Activated effector memory CD4-positive, alpha-beta T cell treated with anti-CD3 and anti-CD28 coated beads, Interleukin-2, amount 50 U/mL, for 16 hours (primary cell): ENCODE data around the gene GPBP1L1.
"Not testable (repeated sequence)": the region's sequence is repeated elsewhere in the genome, so short reads cannot be mapped to it uniquely, and the experiment has no call there.

ENCODE experiments used
- DNase-seq: peaks from one replicate; pipeline ENCODE4 v3.0.0-alpha.2; 2020

GPBP1L1 gene, protein sequence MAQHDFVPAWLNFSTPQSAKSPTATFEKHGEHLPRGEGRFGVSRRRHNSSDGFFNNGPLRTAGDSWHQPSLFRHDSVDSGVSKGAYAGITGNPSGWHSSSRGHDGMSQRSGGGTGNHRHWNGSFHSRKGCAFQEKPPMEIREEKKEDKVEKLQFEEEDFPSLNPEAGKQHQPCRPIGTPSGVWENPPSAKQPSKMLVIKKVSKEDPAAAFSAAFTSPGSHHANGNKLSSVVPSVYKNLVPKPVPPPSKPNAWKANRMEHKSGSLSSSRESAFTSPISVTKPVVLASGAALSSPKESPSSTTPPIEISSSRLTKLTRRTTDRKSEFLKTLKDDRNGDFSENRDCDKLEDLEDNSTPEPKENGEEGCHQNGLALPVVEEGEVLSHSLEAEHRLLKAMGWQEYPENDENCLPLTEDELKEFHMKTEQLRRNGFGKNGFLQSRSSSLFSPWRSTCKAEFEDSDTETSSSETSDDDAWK

DNA sequence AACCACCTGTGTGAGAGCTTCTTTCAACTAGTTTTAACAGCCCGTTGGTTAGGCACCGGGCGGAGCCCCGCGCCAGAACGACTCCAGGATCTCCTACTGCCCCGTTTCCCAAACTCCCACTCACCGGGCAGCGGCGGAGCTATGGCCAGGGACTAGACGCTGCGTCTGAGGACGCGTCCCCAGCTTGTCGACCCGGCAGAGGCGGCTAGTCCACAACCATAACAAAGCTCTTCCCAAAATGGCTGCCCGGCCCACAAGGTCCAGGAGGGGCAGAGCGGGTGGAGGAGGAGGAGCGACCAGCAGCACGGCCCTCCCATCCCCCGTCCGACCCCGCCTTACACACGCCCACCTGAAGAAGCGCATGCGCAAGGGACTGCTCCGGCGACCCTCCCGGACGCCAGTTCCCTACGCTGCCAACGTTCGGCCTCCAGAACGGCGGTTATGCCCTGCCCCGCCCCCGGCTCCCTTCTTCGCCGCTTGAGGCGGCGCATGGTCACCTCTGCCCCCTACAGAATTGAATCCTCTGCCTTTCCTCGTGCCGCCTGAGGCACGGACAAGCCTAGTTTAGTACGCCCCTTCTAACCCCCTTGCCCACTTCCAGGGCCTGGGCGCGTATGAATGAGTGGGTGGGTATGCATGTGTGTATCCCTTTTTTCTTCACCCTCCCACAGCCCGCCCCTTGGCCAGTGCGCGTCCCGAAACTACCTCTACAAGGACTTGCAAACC, at the start of gene GPBP1L1:
Gene GPBP1L1 (minus strand): TSS at position 246 of the 726 bp plus-strand sequence. CDS start 27,446 bp downstream, outside the sequence.
- peak; percentile 99 for DNase-seq

DNA sequence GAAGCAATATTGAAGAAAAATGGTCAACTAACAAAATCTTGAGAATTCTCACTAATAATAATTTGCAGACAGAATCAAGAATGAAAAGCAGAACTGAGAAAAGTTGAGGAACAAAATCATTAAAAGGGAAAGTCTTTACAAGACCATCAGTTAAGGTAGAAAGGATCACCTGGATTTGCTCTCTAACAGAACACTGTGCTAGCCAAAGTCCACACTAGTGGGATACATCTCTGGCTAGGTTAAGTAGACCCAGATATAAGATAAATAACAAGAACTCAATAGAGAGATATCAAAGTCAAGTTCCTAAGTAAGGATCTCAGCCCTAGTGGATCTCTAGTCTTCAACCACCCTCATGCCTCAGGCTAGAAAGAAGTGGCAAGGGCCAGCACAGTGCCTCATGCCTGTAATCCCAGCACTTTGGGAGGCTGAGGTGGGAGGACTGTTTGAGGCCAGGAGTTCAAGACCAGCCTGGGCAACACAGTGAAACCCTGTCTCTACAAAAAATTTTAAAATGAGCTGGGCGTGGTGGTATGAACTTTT, 44.5 kb upstream of the GPBP1L1 start:
- no peak for DNase-seq

- no peak for DNase-seq
Measured at GRCh38 chr1:45730075-45730779, 43.9 kb upstream of the GPBP1L1 start.

GRCh38 chr1:45726007-45726406, 39.7 kb upstream of the GPBP1L1 start:
- DNase-seq: not testable (repeated sequence)

GRCh38 chr1:45723248-45723930, 37.1 kb upstream of the GPBP1L1 start:
- DNase-seq: no peak

GRCh38 chr1:45722809-45723208, 36.5 kb upstream of the GPBP1L1 start:
- DNase-seq: no peak

GRCh38 chr1:45721207-45721606, 34.9 kb upstream of the GPBP1L1 start:
- no peak for DNase-seq

DNA sequence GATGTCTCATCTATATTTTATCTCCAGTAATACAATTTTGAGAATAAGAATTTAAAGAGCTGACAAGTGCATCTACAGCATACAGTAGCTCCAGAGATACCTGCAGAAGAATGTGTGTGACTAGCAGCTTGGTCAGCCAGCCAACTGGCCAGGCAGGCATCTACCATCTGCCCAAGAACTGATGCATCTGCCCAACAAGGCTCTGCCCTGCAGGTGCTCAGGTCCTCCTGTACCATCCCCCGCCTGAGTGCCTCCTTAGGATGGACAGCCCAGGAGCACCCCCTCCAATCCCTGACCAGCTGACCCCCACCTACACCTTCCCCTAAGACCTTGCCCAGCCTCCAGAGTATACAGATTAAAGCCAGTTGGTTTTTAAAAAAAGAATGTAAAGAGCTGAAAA, 32.0 kb upstream of the GPBP1L1 start:
- no peak for DNase-seq

- not testable (repeated sequence) for DNase-seq
Measured at GRCh38 chr1:45717386-45717785, 31.1 kb upstream of the GPBP1L1 start.

GRCh38 chr1:45716700-45717099, 30.4 kb upstream of the GPBP1L1 start:
- no peak for DNase-seq

DNA sequence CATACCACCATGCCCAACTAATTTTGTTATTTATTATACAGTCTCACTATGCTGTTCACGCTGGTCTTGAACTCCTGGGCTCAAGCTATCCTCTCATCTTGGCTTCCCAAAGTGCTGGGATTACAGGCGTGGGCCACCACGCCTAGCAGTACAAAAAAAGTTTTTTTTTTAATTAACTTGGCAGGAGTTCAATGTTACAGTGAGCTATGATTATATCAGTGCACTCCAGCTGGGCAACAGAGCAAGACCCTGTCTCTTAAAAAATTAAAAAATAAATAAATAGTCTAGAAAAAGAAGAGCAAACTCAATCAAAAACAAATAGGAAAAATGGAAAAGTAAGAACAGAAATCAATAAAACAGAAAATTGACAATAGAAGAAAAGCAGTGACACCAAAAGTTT, 27.4 kb upstream of the GPBP1L1 start:
- no peak for DNase-seq

DNA sequence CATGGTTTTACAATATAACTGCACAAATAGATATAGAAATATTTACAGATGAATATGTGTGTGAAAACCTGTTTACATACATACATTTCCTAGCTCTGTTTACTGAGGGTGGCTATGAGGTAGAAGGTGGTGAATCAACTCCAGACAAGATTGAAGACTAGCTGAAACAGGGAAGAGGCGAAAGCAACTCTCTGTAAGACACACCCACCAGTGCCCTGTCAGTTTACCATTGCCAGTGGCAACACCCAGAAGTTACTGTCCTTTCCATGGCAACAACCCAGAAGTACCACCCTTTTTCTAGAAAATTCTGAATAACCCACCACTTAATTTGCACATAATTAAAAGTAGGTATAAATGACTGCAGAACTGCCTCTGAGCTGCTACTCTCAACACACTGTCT, 18.3 kb upstream of the GPBP1L1 start:
- DNase-seq: no peak

- no peak for DNase-seq
Measured at GRCh38 chr1:45694823-45695222, 8.5 kb upstream of the GPBP1L1 start.

DNA sequence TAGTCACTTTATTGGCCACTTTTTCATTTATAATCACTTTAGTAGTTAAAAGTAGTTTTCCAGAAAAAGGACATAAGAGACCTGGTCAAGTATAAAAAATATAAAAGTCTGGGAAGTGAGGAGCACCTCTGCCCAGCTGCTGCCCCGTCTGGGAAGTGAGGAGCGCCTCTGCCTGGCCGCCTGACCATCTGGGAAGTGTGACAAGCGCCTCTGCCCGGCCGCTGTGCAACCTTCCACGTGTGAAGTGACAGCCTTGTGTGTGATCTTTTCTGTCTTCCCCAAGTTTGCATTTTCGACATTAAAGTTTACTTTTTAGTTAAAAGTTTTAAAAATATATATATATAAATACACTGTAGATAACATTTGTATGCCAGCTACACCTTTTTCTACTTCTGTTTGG, 7.5 kb upstream of the GPBP1L1 start:
- not testable (repeated sequence) for DNase-seq

DNA sequence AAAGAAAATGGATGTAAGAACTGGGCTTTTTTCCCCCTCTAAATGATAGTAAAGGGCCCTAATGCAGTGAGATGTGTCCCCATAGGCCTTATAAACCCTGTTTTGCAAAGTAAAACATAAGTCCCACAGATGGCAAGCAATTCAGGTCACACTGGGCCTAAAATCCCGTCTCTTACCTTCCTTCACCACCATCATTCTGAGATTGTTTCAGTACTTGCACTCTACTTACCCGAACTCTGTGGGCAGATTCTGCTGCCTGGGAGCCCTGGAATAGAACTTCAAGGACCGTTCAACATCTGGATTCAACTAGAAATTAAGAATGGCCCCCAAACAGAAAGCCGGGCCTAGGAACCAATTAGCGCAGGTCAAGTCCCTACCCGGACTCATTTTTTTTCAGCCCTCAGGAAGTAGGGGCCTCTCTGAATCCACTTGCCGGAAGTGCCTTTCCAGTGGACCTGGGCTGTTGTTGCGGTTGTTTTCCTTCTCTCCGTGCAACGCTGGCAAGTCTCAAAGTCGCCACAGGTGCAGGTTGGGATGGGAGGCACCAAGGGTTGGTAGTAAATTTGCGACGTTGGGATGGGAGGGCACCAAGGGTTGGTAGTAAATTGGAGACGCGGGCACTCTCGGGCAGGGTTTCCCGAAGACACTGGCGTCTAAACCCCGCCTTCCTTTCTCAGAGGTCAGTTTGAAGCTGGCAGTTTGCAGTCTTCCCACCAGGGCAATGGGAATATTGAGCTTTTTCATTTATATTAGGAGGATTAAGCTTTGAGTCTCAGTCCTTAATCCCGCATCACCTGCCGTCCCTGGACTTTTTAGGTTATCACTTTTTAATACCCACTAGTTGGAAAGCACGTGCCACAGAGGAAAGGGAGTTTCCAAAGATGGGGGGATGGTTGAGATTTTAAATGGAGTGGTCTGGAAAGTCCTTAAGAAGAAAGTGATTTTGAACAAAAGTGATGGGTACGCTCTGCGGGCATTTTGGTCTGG, 1.7 kb upstream of the GPBP1L1 start, which contains the start of gene TMEM69:
Gene TMEM69 (plus strand): TSS at position 428 of the 987 bp plus-strand sequence. CDS start 2,888 bp downstream, outside the sequence.
- DNase-seq: peak; percentile 90

DNA sequence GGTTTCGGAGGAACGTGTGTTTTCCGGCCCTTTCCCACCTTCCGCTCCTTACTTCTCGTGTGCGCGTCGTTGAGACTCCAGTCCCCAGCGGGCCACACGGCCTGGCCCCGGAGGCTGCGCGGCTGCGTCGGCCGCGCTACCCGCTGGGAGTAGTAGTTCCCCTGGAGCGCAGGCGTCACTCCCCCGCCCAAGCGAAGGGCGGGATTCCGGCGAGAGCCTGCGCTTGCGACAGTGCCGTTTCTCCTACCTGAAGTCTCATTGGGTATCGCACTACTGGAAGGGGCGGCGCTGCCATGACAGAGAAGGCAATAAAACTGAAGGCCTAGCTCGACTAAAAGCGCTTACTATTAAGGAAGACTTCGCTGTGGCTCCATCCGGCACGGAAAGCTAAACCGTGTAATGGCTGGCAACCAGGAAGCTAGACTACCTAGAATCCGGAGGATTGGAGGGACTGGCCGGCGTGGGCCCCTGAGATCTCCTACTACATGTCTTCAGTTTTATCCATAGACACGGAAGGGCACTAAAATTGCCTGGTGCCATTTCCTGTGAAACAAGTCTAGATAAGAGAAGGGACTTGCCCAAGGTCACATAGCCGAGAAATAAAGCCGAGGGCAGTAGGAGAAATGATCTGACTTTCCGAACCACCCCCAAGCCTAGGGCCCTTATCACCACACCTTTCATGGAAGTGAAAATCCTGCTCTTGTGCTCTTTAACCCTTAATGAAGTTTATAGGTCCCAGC, 851 bp upstream of the GPBP1L1 start:
- DNase-seq: peak; percentile 99

GRCh38 chr1:45686015-45686287, 382 bp downstream of the GPBP1L1 start:
- DNase-seq: peak; percentile 89

- DNase-seq: no peak
Measured at GRCh38 chr1:45685308-45686014, 872 bp downstream of the GPBP1L1 start.

GRCh38 chr1:45684402-45684801, 1.9 kb downstream of the GPBP1L1 start:
- DNase-seq: no peak

DNA sequence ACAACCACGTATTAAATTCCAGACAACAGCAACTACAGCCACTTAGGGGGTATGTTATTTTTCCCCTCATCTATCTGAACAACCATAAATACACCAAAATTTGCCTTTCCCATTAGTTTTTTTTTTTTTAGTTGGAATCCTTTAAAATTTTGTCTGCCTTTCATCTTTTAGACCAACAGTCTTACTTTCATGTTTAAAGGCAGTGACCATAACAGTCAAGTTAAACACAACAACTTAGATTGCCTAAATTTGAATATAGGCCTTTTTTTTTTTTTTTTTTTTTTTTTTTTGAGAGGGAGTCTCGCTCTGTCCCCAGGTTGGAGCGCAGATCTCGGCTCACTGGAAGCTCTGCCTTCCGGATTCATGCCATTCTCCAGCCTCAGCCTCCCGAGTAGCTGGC, 3.4 kb downstream of the GPBP1L1 start:
- no peak for DNase-seq
